Measurements from ENCODE around the gene XIRP2. TPM values are rescaled to one million over a fixed set of nuclear protein-coding genes. Genes with fewer than 3 reads are reported as not detected.

XIRP2 gene
- total and polyA plus RNA-seq, 2 of the 4 experiments (the other 2 are of a cell fraction): 0.05 to 0.18 TPM

- Histone ChIP-seq H3K4me2 (ENCODE audit: low read depth, low read length) (no peak overlapping the region), H2AK9ac (replicated peaks; ENCODE audit: low read depth, low read length, poor library complexity) (no peak overlapping the region), H3K9ac (ENCODE audit: low read depth, low read length) (no peak overlapping the region), H3K4me3 (ENCODE audit: insufficient read depth, low read depth, low read length) (no peak overlapping the region), H4K20me1 (ENCODE audit: insufficient read depth, low read length) (no peaks in the 10 kb centered on the region), H2BK120ac (ENCODE audit: low read depth, low read length) (no peak overlapping the region), H2BK15ac (ENCODE audit: low read depth, low read length) (no peak overlapping the region), H3K36me3 (ENCODE audit: control insufficient read depth, insufficient read depth, low read length) (no peaks in the 10 kb centered on the region), H2BK20ac (ENCODE audit: low read depth, low read length) (no peak overlapping the region), H4K91ac (ENCODE audit: insufficient read depth, low read depth, low read length) (no peak overlapping the region), H3K9me3 (ENCODE audit: control insufficient read depth, insufficient read depth, low read length) (no peaks in the 10 kb centered on the region), H3K4ac (ENCODE audit: low read depth, low read length) (no peak overlapping the region), H3K9me1 (ENCODE audit: insufficient read depth, low read length) (no peaks in the 10 kb centered on the region), H3K79me1 (ENCODE audit: low read depth in 1 of 2, low read length in 2 of 2) (no peaks in the 10 kb centered on the region), H4K5ac (ENCODE audit: low read depth, low read length) (no peak overlapping the region), H3K14ac (replicated peaks; ENCODE audit: low read depth, low read length) (no peak overlapping the region), H3K56ac (ENCODE audit: extremely low read depth, insufficient read depth, low read length) (no peak overlapping the region), H2AFZ (replicated peaks; ENCODE audit: low read length, poor library complexity) (no peak overlapping the region), H3K27ac (ENCODE audit: insufficient read depth, low read length) (no peak overlapping the region), H2BK5ac (ENCODE audit: low read depth, low read length, poor library complexity, severe bottlenecking) (no peak overlapping the region), H3K4me1 (ENCODE audit: control insufficient read depth, insufficient read depth, low read length) (no peaks in the 10 kb centered on the region), H3K18ac (ENCODE audit: low read depth, low read length) (no peak overlapping the region), H4K8ac (ENCODE audit: low read depth in 2 of 2, low read length in 2 of 2) (no peak overlapping the region), H3K27me3 (ENCODE audit: control insufficient read depth, insufficient read depth, low read length) (no peaks in the 10 kb centered on the region), H3K23ac (ENCODE audit: low read depth, low read length) (no peak overlapping the region), H2AK5ac (ENCODE audit: low read depth, low read length) (no peak overlapping the region)
- no peak for TF ChIP-seq RFX5 (IDR thresholded peaks at IDR 0.05; ENCODE audit: low read depth, low read length)
- no peak for TF ChIP-seq MXI1 (IDR thresholded peaks at IDR 0.05; ENCODE audit: borderline replicate concordance, low read depth, low read length)
- TF ChIP-seq ELK1 (IDR thresholded peaks at IDR 0.05; ENCODE audit: borderline replicate concordance, low read depth, low read length): no peak
- TF ChIP-seq RCOR1 (IDR thresholded peaks at IDR 0.05; ENCODE audit: insufficient replicate concordance, low read length): no peak
- TF ChIP-seq SMC3 (IDR thresholded peaks at IDR 0.05; ENCODE audit: low read depth, low read length): no peak
- TF ChIP-seq NFE2L2 (IDR thresholded peaks at IDR 0.05; ENCODE audit: low read depth, low read length): no peak
- no peak for TF ChIP-seq USF2 (IDR thresholded peaks at IDR 0.05; ENCODE audit: low read depth, low read length)
- no peak for TF ChIP-seq POLR2A (IDR thresholded peaks at IDR 0.05; ENCODE audit: low read depth, low read length)
- no peak for TF ChIP-seq CHD1 (IDR thresholded peaks at IDR 0.05; ENCODE audit: low read depth, low read length)
- TF ChIP-seq CEBPB (IDR thresholded peaks at IDR 0.05; ENCODE audit: low read depth, low read length): no peak
- ATAC-seq (ENCODE audit: low read depth) (no peak), DNase-seq (no peak)
- in situ Hi-C loops (cut with MboI; ENCODE audit: low sequenced_read_pairs): loop anchor here (10.0 kb wide), 1 partner anchor 655 kb away; no protein-coding TSS in a partner anchor
- intact Hi-C loops (cut with micrococcal nuclease): no loop called here
- ChIA-PET POLR2A (ENCODE audit: unreplicated experiment) (no interaction called here), CTCF (no interaction called here)
- WGBS, 2 experiments (ENCODE audit: extremely low coverage in 2 of 2, insufficient read length in 1 of 2): no CpG with 5 or more reads among the region's 3 CpGs
- BruUV-seq (replicated peaks): no TSS peak
- dilution Hi-C loops (cut with HindIII; ENCODE audit: low sequenced_read_pairs, unreplicated experiment): no loop called here
These were observed 301.8 kb downstream of the XIRP2 start for GRCh38 chr2:167190053-167190452.
